Keratinocyte (primary cell): ENCODE measurements around the gene FOXN1. TPM values are rescaled to one million over a fixed set of nuclear protein-coding genes. Genes with fewer than 3 reads are reported as not detected.

Source experiments
- DNase-seq: peaks from one replicate; pipeline ENCODE4 v3.0.0-alpha.2; 2011; ENCODE audit warnings: low read depth, missing footprints, low spot score
- FAIRE-seq: peaks from 2 replicates; lab custom pipeline; 2011; peaks lifted over from hg19 to GRCh38; lab: Jason Lieb, UNC
- H2AFZ ChIP-seq: 2 replicates; pipeline ENCODE4 v1.6.0; 2012; ENCODE audit warnings: low read length, control low read depth, inconsistent platforms; ENCODE audit not compliant: control insufficient read depth
- H3K27ac ChIP-seq: 2 replicates; pipeline ENCODE4 v1.5.1; 2011; ENCODE audit warnings: low read length; ENCODE audit not compliant: control insufficient read depth, insufficient read depth
- H3K27me3 ChIP-seq: 3 replicates; pipeline ENCODE4 v1.6.0; 2011; ENCODE audit warnings: low read length; ENCODE audit not compliant: control insufficient read depth, insufficient read depth; ENCODE audit errors: extremely low read depth
- H3K36me3 ChIP-seq, 2 experiments: 2 replicates in 1 of 2; 3 replicates in 1 of 2; pipeline ENCODE4 v1.5.1; 2011; ENCODE audit warnings: low read length in 2 of 2, mild to moderate bottlenecking in 1 of 2; ENCODE audit not compliant: control insufficient read depth in 2 of 2, insufficient read depth in 2 of 2; ENCODE audit errors: extremely low read depth in 1 of 2
- H3K4me1 ChIP-seq: 3 replicates; pipeline ENCODE4 v1.5.1; 2011; ENCODE audit warnings: low read length; ENCODE audit not compliant: control insufficient read depth, insufficient read depth; ENCODE audit errors: extremely low read depth
- H3K4me2 ChIP-seq: 3 replicates; pipeline ENCODE4 v1.6.0; 2011; ENCODE audit warnings: low read depth, low read length; ENCODE audit not compliant: control insufficient read depth, insufficient read depth; ENCODE audit errors: extremely low read depth
- H3K4me3 ChIP-seq, 3 experiments: fragments of 200-600 bp in 1 of 3; sonication (generic) in 1 of 3; 2 replicates in 2 of 3; 3 replicates in 1 of 3; pipeline ENCODE4 v1.5.1; 2011 to 2016; ENCODE audit warnings: low read length in 3 of 3, mild to moderate bottlenecking in 3 of 3, control low read depth in 2 of 3, inconsistent platforms in 1 of 3, low read depth in 1 of 3, mixed read lengths in 1 of 3, mixed run types in 1 of 3, moderate library complexity in 1 of 3; ENCODE audit not compliant: control insufficient read depth in 2 of 3, insufficient read depth in 2 of 3; ENCODE audit errors: extremely low read depth in 1 of 3
- H3K79me2 ChIP-seq: 2 replicates; pipeline ENCODE4 v1.6.0; 2012; ENCODE audit warnings: low read length; ENCODE audit not compliant: control insufficient read depth, insufficient read depth
- H3K9ac ChIP-seq: 3 replicates; pipeline ENCODE4 v1.6.0; 2011; ENCODE audit warnings: low read length; ENCODE audit not compliant: control insufficient read depth, insufficient read depth; ENCODE audit errors: extremely low read depth
- H3K9me1 ChIP-seq: 3 replicates; pipeline ENCODE4 v1.6.0; 2011; ENCODE audit warnings: low read length; ENCODE audit not compliant: control insufficient read depth, insufficient read depth; ENCODE audit errors: extremely low read depth
- H3K9me3 ChIP-seq: 2 replicates; pipeline ENCODE4 v1.5.1; 2012; ENCODE audit warnings: low read depth, low read length; ENCODE audit not compliant: control insufficient read depth
- H4K20me1 ChIP-seq: 3 replicates; pipeline ENCODE4 v1.6.0; 2011; ENCODE audit warnings: low read length; ENCODE audit not compliant: control insufficient read depth, insufficient read depth; ENCODE audit errors: extremely low read depth
- CTCF ChIP-seq, 3 experiments: IDR thresholded peaks in 1 of 3; conservative IDR thresholded peaks in 1 of 3; optimal IDR thresholded peaks in 1 of 3; 2 replicates in 2 of 3; 3 replicates in 1 of 3; pipeline versions ENCODE3 to v1.5.1; 2011; ENCODE audit warnings: low read length in 3 of 3, mild to moderate bottlenecking in 3 of 3, moderate library complexity in 2 of 3, control low read depth in 1 of 3, inconsistent platforms in 1 of 3; ENCODE audit not compliant: insufficient read depth in 2 of 3; ENCODE audit errors: extremely low read depth in 1 of 3
- EZH2 ChIP-seq: IDR thresholded peaks from one replicate; pipeline ENCODE4 v1.6.1; 2012; ENCODE audit warnings: inconsistent platforms, mild to moderate bottlenecking, low read length, moderate library complexity
- dilution Hi-C: fragments of 300-500 bp; cut with MboI; formaldehyde crosslinking; loops from one replicate; pipeline ENCODE4 v1.7.0; 2020; ENCODE audit warnings: low sequenced_read_pairs; ENCODE audit not compliant: extremely low pct_ligation_motif_present
- polyA plus RNA-seq, 5 experiments: library from polyadenylated mRNA; depleted of rRNA in 3 of 5; stranded (reverse) in 3 of 5; stranded (forward) in 1 of 5; unstranded in 1 of 5; fragments of >200 nt; gene quantifications; 1 replicate in 1 of 5; 2 replicates in 3 of 5; 3 replicates in 1 of 5; pipeline versions ENCODE4 v1.2.1 to v1.2.3, GENCODE V29; 2011 to 2012; ENCODE audit warnings: missing spikeins in 2 of 5, low read depth in 1 of 5, low replicate concordance in 1 of 5

FOXN1 gene
- polyA plus RNA-seq, 1 donor (not counting 4 experiments of a cell fraction or from before 2014, with no cell fraction given), result 0.29 TPM

- FAIRE-seq (no peak), DNase-seq (no peak)
- Histone ChIP-seq H3K4me2 (peak within 1 kb of the TSS; percentile 85), H3K9me1 (peaks cover 3% of the 10 kb centered on the region), H3K27me3 (no peaks in the 10 kb centered on the region), H3K79me2 (peaks cover 3% of the 10 kb centered on the region), H3K36me3 (peaks cover 16 to 31% of the 10 kb centered on the region in 2 experiments), H3K9me3 (no peaks in the 10 kb centered on the region), H3K4me1 (peaks cover 6% of the 10 kb centered on the region), H2AFZ (peak within 1 kb of the TSS; percentile 62), H3K4me3 (peak within 1 kb of the TSS; percentile 75 to 82 (median 75)), H3K9ac (peak within 1 kb of the TSS; percentile 67), H3K27ac (no peak within 1 kb of the TSS), H4K20me1 (no peaks in the 10 kb centered on the region)
- dilution Hi-C loops, result no loop called here
- TF ChIP-seq EZH2 (no peak), CTCF (optimal IDR thresholded peaks at IDR 0.05 in 1 of 3, IDR thresholded peaks at IDR 0.05 in 1 of 3, conservative IDR thresholded peaks at IDR 0.05 in 1 of 3; ENCODE audit: extremely low read depth in 1 of 3, insufficient read depth in 2 of 3, low read length in 3 of 3) (no peak)
These were observed 46.2 kb downstream of the FOXN1 start, which contains the start of gene UNC119 for GRCh38 chr17:28552176-28552999. Gene UNC119 (minus strand): TSS chr17:28552624. CDS start chr17:28552557, 67 bp downstream.

- Histone ChIP-seq H3K4me1 (peaks cover 6% of the 10 kb centered on the region), H3K27me3 (no peaks in the 10 kb centered on the region), H3K4me2 (peak overlapping the region; percentile 65), H3K36me3 (peaks cover 17 to 31% of the 10 kb centered on the region in 2 experiments), H3K9me1 (peaks cover 3% of the 10 kb centered on the region), H2AFZ (no peak overlapping the region), H3K27ac (no peak overlapping the region), H3K79me2 (peaks cover 3% of the 10 kb centered on the region), H3K4me3 (no peak overlapping the region), H3K9ac (no peak overlapping the region), H3K9me3 (no peaks in the 10 kb centered on the region), H4K20me1 (no peaks in the 10 kb centered on the region)
- TF ChIP-seq EZH2, result no peak
- TF ChIP-seq CTCF (optimal IDR thresholded peaks at IDR 0.05 in 1 of 3, IDR thresholded peaks at IDR 0.05 in 1 of 3, conservative IDR thresholded peaks at IDR 0.05 in 1 of 3; ENCODE audit: extremely low read depth in 1 of 3, insufficient read depth in 2 of 3, low read length in 3 of 3), result no peak
- no peak for DNase-seq
- dilution Hi-C loops, result no loop called here
- FAIRE-seq, result no peak
These were observed 46.9 kb downstream of the FOXN1 start for GRCh38 chr17:28553000-28553505.
